Measurements from ENCODE around the gene BCLAF1. TPM values are rescaled to one million over a fixed set of nuclear protein-coding genes. Genes with fewer than 3 reads are reported as not detected.

The BCLAF1 gene
- total and polyA plus RNA-seq, 2 of the 8 experiments (the other 6 are each of a cell fraction or from before 2014, with no cell fraction given): 30.5 to 230 TPM

DNA sequence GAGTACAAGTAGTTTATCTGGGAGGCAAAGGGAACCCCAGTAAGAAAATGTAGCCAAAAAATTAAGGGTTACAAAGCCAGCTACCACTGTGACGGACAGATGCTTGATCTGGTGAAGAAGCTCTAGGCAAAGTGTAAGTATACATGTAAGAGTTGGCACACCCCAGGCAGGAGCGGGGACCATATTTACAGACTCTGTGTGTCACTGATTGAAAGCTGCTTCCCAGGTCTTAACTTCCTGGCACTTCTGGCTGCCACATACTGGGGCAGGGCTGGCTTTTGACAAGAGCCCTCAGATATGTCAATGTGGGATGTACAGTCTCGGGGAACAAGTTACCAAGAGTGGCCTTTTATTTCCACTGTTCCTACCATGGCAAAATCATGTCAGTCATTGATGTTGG lies 48.0 kb upstream of the BCLAF1 start (continued):
- TF ChIP-seq, protein P1, sequence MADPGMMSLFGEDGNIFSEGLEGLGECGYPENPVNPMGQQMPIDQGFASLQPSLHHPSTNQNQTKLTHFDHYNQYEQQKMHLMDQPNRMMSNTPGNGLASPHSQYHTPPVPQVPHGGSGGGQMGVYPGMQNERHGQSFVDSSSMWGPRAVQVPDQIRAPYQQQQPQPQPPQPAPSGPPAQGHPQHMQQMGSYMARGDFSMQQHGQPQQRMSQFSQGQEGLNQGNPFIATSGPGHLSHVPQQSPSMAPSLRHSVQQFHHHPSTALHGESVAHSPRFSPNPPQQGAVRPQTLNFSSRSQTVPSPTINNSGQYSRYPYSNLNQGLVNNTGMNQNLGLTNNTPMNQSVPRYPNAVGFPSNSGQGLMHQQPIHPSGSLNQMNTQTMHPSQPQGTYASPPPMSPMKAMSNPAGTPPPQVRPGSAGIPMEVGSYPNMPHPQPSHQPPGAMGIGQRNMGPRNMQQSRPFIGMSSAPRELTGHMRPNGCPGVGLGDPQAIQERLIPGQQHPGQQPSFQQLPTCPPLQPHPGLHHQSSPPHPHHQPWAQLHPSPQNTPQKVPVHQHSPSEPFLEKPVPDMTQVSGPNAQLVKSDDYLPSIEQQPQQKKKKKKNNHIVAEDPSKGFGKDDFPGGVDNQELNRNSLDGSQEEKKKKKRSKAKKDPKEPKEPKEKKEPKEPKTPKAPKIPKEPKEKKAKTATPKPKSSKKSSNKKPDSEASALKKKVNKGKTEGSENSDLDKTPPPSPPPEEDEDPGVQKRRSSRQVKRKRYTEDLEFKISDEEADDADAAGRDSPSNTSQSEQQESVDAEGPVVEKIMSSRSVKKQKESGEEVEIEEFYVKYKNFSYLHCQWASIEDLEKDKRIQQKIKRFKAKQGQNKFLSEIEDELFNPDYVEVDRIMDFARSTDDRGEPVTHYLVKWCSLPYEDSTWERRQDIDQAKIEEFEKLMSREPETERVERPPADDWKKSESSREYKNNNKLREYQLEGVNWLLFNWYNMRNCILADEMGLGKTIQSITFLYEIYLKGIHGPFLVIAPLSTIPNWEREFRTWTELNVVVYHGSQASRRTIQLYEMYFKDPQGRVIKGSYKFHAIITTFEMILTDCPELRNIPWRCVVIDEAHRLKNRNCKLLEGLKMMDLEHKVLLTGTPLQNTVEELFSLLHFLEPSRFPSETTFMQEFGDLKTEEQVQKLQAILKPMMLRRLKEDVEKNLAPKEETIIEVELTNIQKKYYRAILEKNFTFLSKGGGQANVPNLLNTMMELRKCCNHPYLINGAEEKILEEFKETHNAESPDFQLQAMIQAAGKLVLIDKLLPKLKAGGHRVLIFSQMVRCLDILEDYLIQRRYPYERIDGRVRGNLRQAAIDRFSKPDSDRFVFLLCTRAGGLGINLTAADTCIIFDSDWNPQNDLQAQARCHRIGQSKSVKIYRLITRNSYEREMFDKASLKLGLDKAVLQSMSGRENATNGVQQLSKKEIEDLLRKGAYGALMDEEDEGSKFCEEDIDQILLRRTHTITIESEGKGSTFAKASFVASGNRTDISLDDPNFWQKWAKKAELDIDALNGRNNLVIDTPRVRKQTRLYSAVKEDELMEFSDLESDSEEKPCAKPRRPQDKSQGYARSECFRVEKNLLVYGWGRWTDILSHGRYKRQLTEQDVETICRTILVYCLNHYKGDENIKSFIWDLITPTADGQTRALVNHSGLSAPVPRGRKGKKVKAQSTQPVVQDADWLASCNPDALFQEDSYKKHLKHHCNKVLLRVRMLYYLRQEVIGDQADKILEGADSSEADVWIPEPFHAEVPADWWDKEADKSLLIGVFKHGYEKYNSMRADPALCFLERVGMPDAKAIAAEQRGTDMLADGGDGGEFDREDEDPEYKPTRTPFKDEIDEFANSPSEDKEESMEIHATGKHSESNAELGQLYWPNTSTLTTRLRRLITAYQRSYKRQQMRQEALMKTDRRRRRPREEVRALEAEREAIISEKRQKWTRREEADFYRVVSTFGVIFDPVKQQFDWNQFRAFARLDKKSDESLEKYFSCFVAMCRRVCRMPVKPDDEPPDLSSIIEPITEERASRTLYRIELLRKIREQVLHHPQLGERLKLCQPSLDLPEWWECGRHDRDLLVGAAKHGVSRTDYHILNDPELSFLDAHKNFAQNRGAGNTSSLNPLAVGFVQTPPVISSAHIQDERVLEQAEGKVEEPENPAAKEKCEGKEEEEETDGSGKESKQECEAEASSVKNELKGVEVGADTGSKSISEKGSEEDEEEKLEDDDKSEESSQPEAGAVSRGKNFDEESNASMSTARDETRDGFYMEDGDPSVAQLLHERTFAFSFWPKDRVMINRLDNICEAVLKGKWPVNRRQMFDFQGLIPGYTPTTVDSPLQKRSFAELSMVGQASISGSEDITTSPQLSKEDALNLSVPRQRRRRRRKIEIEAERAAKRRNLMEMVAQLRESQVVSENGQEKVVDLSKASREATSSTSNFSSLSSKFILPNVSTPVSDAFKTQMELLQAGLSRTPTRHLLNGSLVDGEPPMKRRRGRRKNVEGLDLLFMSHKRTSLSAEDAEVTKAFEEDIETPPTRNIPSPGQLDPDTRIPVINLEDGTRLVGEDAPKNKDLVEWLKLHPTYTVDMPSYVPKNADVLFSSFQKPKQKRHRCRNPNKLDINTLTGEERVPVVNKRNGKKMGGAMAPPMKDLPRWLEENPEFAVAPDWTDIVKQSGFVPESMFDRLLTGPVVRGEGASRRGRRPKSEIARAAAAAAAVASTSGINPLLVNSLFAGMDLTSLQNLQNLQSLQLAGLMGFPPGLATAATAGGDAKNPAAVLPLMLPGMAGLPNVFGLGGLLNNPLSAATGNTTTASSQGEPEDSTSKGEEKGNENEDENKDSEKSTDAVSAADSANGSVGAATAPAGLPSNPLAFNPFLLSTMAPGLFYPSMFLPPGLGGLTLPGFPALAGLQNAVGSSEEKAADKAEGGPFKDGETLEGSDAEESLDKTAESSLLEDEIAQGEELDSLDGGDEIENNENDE (IDR thresholded peaks at IDR 0.05; ENCODE audit: insufficient replicate concordance, low read length): no peak
- TF ChIP-seq KDM1A (IDR thresholded peaks at IDR 0.05; ENCODE audit: borderline replicate concordance, low read length): no peak
- no peak for TF ChIP-seq HDAC2 (IDR thresholded peaks at IDR 0.05; ENCODE audit: borderline replicate concordance in 1 of 2, low read depth in 2 of 2, low read length in 2 of 2)

Data from H1 (cell line).